ENCODE measurements around the gene TRIM63. TPM values are rescaled to one million over a fixed set of nuclear protein-coding genes. Genes with fewer than 3 reads are reported as not detected.

TRIM63 gene
- total RNA-seq, 1 experiment from 2014 or later = not detected

DNA sequence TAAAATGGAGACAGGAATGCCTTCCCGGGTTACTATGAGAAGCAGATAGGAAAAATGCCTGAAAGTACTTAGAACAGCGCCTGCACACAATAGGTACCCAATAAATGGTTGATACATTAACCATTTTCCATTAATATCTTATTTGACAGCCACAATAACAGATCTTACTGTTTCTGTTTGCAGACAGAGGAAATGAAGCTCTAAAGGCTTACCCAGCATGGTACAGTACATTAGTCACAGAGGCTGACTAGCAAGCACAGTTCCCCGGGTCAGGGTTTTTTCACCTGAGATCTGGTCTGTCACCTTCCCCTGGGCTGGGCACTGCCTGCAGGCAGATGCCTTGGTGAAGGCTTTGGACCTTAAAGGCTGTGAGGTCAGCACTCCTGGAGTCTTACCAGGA lies 2.9 kb downstream of the TRIM63 start:
- TF ChIP-seq EZH2 (IDR thresholded peaks at IDR 0.05; ENCODE audit: low read depth) = no peak
- TF ChIP-seq, protein P1, sequence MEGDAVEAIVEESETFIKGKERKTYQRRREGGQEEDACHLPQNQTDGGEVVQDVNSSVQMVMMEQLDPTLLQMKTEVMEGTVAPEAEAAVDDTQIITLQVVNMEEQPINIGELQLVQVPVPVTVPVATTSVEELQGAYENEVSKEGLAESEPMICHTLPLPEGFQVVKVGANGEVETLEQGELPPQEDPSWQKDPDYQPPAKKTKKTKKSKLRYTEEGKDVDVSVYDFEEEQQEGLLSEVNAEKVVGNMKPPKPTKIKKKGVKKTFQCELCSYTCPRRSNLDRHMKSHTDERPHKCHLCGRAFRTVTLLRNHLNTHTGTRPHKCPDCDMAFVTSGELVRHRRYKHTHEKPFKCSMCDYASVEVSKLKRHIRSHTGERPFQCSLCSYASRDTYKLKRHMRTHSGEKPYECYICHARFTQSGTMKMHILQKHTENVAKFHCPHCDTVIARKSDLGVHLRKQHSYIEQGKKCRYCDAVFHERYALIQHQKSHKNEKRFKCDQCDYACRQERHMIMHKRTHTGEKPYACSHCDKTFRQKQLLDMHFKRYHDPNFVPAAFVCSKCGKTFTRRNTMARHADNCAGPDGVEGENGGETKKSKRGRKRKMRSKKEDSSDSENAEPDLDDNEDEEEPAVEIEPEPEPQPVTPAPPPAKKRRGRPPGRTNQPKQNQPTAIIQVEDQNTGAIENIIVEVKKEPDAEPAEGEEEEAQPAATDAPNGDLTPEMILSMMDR (conservative IDR thresholded peaks at IDR 0.05) = no peak
- Histone ChIP-seq H3K79me2 (ENCODE audit: low read depth) (no peaks in the 10 kb centered on the region), H3K36me3 (ENCODE audit: low read depth) (no peaks in the 10 kb centered on the region), H3K27ac (no peak overlapping the region), H4K20me1 (ENCODE audit: insufficient read depth) (no peaks in the 10 kb centered on the region), H3K9me2 (ENCODE audit: insufficient read depth) (no peaks in the 10 kb centered on the region), H3K4me3 (no peak overlapping the region), H3K9me3 (ENCODE audit: insufficient read depth, low read depth) (no peaks in the 10 kb centered on the region), H2AFZ (no peak overlapping the region), H3K27me3 (ENCODE audit: insufficient read depth, low read depth) (no peaks in the 10 kb centered on the region), H3K4me1 (replicated peaks; ENCODE audit: insufficient read depth) (peaks cover 7% of the 10 kb centered on the region; the same call in 1 of the 2 replicates), H3K4me2 (no peak overlapping the region), H3F3A (ENCODE audit: insufficient read depth, low read depth) (no peaks in the 10 kb centered on the region)
- no TSS peak for BruUV-seq (replicated peaks)
- DNase-seq = peak; percentile 43 to 65
- intact Hi-C loops (cut with micrococcal nuclease; ENCODE audit: unreplicated experiment) = no loop called here
- CTCF ChIA-PET = interaction anchor here (1.2 kb wide), 1 partner anchor 169 kb away, joined by 3 read pairs; the partner anchor contains the start of gene CEP85
- POLR2A ChIA-PET (ENCODE audit: unreplicated experiment) = interaction anchor here (0.6 kb wide), 1 partner anchor 15 kb away, joined by 4 read pairs; no protein-coding TSS in a partner anchor

DNA sequence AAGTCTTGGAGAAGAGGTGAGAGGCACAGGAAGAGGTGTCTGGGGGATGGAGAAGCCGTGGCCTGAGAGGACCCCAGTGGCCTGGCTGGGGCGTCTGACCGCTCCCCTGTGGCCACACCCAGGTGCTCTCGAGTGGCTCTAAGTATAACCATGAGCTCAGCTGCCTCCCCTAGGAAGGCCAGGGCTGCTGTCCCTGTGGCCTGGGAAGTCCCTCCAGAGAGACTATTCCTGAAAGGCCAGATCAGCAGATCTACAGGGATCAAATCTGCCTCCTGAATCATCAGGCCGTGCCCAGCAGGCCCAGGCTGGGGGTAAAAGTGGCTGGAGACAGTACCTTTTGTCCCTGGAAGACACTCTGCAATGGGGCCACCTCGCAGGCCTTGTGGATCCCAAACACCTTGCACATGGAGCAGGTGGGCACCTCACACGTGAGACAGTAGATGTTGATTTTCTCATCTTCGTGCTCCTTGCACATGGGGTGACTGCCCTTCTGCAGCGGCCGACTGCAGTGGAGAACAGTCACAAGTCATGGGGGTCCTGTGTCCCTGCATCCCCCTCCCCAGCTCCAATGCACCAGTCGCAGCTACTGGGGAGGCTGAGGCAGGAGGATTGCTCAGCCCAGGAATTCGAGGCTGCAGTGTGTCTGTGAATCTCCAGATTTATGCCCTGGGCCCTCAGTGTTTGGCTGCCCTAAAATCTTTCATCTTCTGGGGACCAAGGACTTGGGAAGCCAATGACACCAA lies 6.4 kb downstream of the TRIM63 start:
- Histone ChIP-seq H3K4me1 (replicated peaks; ENCODE audit: insufficient read depth) (peaks cover 7% of the 10 kb centered on the region; the same call in 1 of the 2 replicates), H3K9me3 (ENCODE audit: insufficient read depth, low read depth) (no peaks in the 10 kb centered on the region), H3K4me3 (no peak overlapping the region), H3K4me2 (no peak overlapping the region), H3K9me2 (ENCODE audit: insufficient read depth) (no peaks in the 10 kb centered on the region), H4K20me1 (ENCODE audit: insufficient read depth) (no peaks in the 10 kb centered on the region), H3K36me3 (ENCODE audit: low read depth) (no peaks in the 10 kb centered on the region), H3F3A (ENCODE audit: insufficient read depth, low read depth) (no peaks in the 10 kb centered on the region), H3K27ac (no peak overlapping the region), H3K27me3 (ENCODE audit: insufficient read depth, low read depth) (no peaks in the 10 kb centered on the region), H2AFZ (no peak overlapping the region), H3K79me2 (ENCODE audit: low read depth) (no peaks in the 10 kb centered on the region)
- ChIA-PET POLR2A (ENCODE audit: unreplicated experiment) (no interaction called here), CTCF (no interaction called here)
- intact Hi-C loops (cut with micrococcal nuclease; ENCODE audit: unreplicated experiment) = no loop called here
- BruUV-seq (replicated peaks) = no TSS peak
- no peak for TF ChIP-seq EZH2 (IDR thresholded peaks at IDR 0.05; ENCODE audit: low read depth)
- TF ChIP-seq, protein P1 (conservative IDR thresholded peaks at IDR 0.05) = no peak
- DNase-seq = no peak

DNA sequence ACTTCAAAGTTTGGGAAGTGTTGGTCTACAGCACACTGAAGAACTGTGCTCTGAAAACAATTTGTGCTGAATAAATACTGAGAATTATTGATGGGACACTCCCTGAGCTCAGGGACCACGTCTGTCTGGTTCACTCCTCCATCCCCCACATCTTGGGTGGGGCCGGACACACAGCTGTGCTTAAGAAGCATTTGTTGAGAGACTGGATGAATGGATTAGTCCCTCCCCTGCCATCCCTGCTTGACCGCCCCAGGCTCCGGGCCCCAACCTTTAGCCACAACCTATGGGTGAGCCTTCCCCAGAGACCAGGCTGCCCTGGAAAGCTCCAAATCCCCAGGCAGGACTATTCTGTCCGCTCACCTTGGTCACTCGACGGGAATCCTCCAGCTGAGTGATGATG lies 7.5 kb downstream of the TRIM63 start:
- no peak for DNase-seq
- no peaks in the 10 kb centered on the region for H4K20me1 ChIP-seq (ENCODE audit: insufficient read depth)
- H3K36me3 ChIP-seq (ENCODE audit: low read depth) = no peaks in the 10 kb centered on the region
- peaks cover 7% of the 10 kb centered on the region; the same call in 1 of the 2 replicates for H3K4me1 ChIP-seq (replicated peaks; ENCODE audit: insufficient read depth)
- H3K4me3 ChIP-seq = no peak overlapping the region
- H3K27ac ChIP-seq = no peak overlapping the region
- no peaks in the 10 kb centered on the region for H3K9me3 ChIP-seq (ENCODE audit: insufficient read depth, low read depth)
- no peaks in the 10 kb centered on the region for H3K27me3 ChIP-seq (ENCODE audit: insufficient read depth, low read depth)
- H3K4me2 ChIP-seq = no peak overlapping the region
- TF ChIP-seq, protein P1 (conservative IDR thresholded peaks at IDR 0.05) = no peak
- TF ChIP-seq EZH2 (IDR thresholded peaks at IDR 0.05; ENCODE audit: low read depth) = no peak
- H3K9me2 ChIP-seq (ENCODE audit: insufficient read depth) = no peaks in the 10 kb centered on the region
- no TSS peak for BruUV-seq (replicated peaks)
- H2AFZ ChIP-seq = no peak overlapping the region
- no peaks in the 10 kb centered on the region for H3F3A ChIP-seq (ENCODE audit: insufficient read depth, low read depth)
- intact Hi-C loops (cut with micrococcal nuclease; ENCODE audit: unreplicated experiment) = no loop called here
- ChIA-PET POLR2A (ENCODE audit: unreplicated experiment) (no interaction called here), CTCF (no interaction called here)
- no peaks in the 10 kb centered on the region for H3K79me2 ChIP-seq (ENCODE audit: low read depth)

All from PC-9 (cell line).